ENCODE results near the gene WDR19. TPM values are rescaled to one million over a fixed set of nuclear protein-coding genes. Genes with fewer than 3 reads are reported as not detected.

The WDR19 gene
- polyA plus RNA-seq, 1 experiment: 21.4 TPM

DNA sequence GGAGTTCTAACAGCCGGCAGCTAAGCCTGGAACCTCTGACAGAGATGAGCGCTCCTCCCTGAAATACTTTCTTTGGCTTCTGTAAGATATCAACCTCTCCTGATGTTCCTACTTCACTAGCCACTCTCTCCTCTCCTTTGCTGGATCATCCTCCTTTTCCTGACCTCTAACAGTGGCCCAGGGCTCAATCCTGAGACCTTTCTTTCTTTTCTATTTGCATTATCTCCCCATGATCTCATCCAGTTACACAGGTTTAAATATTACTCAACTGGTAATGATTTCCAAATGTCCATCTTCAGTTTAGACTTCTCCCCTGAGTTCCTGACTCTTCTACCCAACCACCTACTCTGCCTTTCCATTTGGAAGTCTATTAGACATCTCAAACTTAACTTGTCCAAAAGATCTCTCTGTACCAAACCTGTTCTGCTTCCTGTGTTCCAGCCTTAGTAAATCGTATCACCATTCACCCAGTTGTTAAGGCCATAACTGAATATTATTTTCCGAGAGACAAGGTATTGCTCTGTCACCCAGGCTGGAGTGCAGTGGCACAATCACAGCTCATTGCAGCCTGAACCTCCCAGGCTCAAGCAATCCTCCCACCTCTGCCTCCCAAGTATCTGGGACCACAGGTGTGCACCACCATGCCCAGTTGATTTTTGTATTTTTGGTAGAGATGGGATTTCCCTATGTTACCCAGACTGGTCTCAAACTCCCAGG is 142.7 kb downstream of the WDR19 start:
- no peaks in the 10 kb centered on the region for H3K27me3 ChIP-seq (ENCODE audit: control insufficient read depth, insufficient read depth, low read length)
- TF ChIP-seq, protein P1, sequence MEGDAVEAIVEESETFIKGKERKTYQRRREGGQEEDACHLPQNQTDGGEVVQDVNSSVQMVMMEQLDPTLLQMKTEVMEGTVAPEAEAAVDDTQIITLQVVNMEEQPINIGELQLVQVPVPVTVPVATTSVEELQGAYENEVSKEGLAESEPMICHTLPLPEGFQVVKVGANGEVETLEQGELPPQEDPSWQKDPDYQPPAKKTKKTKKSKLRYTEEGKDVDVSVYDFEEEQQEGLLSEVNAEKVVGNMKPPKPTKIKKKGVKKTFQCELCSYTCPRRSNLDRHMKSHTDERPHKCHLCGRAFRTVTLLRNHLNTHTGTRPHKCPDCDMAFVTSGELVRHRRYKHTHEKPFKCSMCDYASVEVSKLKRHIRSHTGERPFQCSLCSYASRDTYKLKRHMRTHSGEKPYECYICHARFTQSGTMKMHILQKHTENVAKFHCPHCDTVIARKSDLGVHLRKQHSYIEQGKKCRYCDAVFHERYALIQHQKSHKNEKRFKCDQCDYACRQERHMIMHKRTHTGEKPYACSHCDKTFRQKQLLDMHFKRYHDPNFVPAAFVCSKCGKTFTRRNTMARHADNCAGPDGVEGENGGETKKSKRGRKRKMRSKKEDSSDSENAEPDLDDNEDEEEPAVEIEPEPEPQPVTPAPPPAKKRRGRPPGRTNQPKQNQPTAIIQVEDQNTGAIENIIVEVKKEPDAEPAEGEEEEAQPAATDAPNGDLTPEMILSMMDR (IDR thresholded peaks at IDR 0.05; ENCODE audit: insufficient read depth, low read depth, low read length): no peak
- H3K36me3 ChIP-seq (ENCODE audit: control insufficient read depth, insufficient read depth, low read length): 0 out of 2 replicates have a peak, but pooled peaks cover 1% of the 10 kb centered on the region
- no peak for DNase-seq (ENCODE audit: low read depth)
- H3K4me3 ChIP-seq (ENCODE audit: low read depth, low read length): no peak overlapping the region
- POLR2A ChIA-PET: no interaction called here
- CTCF ChIA-PET: no interaction called here

DNA sequence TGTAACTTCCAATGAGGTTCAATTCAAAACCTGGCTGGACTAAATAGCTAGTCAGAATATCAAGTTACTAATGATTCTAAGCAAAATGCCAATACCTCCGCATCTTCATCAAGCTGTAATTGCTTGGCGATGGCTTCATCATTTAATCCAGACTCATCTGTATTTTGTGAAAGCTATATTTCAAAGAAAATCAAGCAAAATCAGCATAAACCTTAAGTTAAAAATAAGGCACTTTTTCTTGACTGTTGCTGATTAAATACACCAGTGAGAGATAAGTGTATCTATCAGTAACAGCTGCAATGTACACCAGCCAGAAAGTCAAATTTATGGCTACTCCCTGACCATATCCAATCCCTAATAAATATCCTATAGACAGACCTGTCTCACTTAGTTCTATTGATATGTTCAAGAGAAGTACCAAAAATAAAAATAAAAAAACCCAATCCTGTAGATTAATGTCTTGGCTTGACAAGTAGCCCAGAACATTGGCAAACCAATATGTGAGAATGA is 144.2 kb downstream of the WDR19 start:
- CTCF ChIA-PET: no interaction called here

DNA sequence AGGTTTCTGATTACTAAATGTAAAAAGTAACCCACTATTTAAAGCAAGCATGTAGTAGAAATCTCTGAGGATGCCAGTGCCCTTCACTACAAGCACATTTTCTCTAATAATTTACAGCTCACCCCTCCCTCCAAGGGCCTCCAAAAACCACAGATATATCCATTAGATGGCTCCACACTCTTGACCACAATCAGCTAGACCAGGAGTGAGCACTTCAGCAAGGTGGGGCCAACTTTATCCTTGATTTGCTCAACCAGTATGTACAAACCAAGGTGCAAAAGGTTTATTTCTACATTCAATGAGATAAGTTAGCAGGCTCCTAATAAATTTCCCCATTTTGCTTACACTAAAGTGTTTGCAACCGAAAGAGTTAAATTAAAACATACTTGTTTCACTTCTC is 148.0 kb downstream of the WDR19 start:
- ChIA-PET CTCF (interaction anchor here (1.9 kb wide), 1 partner anchor 10 kb away, joined by 4 read pairs; no protein-coding TSS in a partner anchor), POLR2A (no interaction called here)
- H3K27me3 ChIP-seq (ENCODE audit: control insufficient read depth, insufficient read depth, low read length): no peaks in the 10 kb centered on the region
- H3K36me3 ChIP-seq (ENCODE audit: control insufficient read depth, insufficient read depth, low read length): 0 out of 2 replicates have a peak, but pooled peaks cover 1% of the 10 kb centered on the region
- no peak overlapping the region for H3K4me3 ChIP-seq (ENCODE audit: low read depth, low read length)
- DNase-seq (ENCODE audit: low read depth): no peak
- TF ChIP-seq, protein P1 (IDR thresholded peaks at IDR 0.05; ENCODE audit: insufficient read depth, low read depth, low read length): no peak

More for the DNA sequence above, 144.2 kb downstream of the WDR19 start:
- 0 out of 2 replicates have a peak, but pooled peaks cover 1% of the 10 kb centered on the region for H3K36me3 ChIP-seq (ENCODE audit: control insufficient read depth, insufficient read depth, low read length)
- no peaks in the 10 kb centered on the region for H3K27me3 ChIP-seq (ENCODE audit: control insufficient read depth, insufficient read depth, low read length)
- POLR2A ChIA-PET: interaction anchor here (0.6 kb wide), 1 partner anchor 9 kb away, joined by 3 read pairs; no protein-coding TSS in a partner anchor
- TF ChIP-seq, protein P1 (IDR thresholded peaks at IDR 0.05; ENCODE audit: insufficient read depth, low read depth, low read length): no peak
- no peak overlapping the region for H3K4me3 ChIP-seq (ENCODE audit: low read depth, low read length)
- no peak for DNase-seq (ENCODE audit: low read depth)

DNA sequence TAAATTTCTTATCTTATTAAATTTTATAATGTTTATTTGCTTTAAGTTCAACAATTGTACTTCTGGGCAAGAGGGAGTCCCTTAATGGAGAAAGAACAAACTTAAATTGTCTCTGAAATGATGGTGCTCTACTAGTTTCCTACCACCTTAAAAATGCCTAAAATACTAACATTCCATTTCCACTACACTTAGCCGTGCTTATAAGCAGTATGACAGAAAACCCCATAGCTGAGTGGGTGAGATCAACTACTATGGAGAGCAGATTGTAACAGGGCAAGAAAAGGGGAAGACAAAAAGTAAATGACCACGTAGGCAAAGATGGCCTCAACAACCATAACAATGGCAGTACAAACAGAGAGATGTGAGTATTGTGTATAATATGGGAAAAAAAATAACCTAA is 148.9 kb downstream of the WDR19 start:
- ChIA-PET CTCF (interaction anchor here (1.9 kb wide), 1 partner anchor 10 kb away, joined by 4 read pairs; no protein-coding TSS in a partner anchor), POLR2A (no interaction called here)
- H3K27me3 ChIP-seq (ENCODE audit: control insufficient read depth, insufficient read depth, low read length): no peaks in the 10 kb centered on the region
- no peak overlapping the region for H3K4me3 ChIP-seq (ENCODE audit: low read depth, low read length)
- DNase-seq (ENCODE audit: low read depth): no peak
- TF ChIP-seq, protein P1 (IDR thresholded peaks at IDR 0.05; ENCODE audit: insufficient read depth, low read depth, low read length): no peak
- no peaks in the 10 kb centered on the region for H3K36me3 ChIP-seq (ENCODE audit: control insufficient read depth, insufficient read depth, low read length)

Small RNAs within 50 kb of the gene (small RNA-seq; reads per million reads assigned to genes)
- gene RNU6-32P (ENCODE audit: insufficient read length, low read depth, low replicate concordance): not detected

Other genes with a start within 250 kb of the WDR19 start
- gene TMEM156, start 150.1 kb upstream of the WDR19 start, polyA plus RNA-seq (2011; rRNA removed): 0.07 and 0.15 TPM in 2 replicates
- 77.4 and 108 TPM in 2 replicates for gene KLHL5, start 120.3 kb upstream of the WDR19 start, polyA plus RNA-seq (2011; rRNA removed)
- 18.1 and 32.6 TPM in 2 replicates for gene RFC1, start 183.8 kb downstream of the WDR19 start, polyA plus RNA-seq (2011; rRNA removed)
- gene KLB, start 224.4 kb downstream of the WDR19 start, polyA plus RNA-seq (2011; rRNA removed): not detected in 2 replicates